Astrocyte (in vitro differentiated cells and primary cell): Measurements from ENCODE around the gene NNAT. TPM values are rescaled to one million over a fixed set of nuclear protein-coding genes. Genes with fewer than 3 reads are reported as not detected.

ENCODE experiments used
- DNase-seq: peaks from one replicate; pipeline ENCODE4 v3.0.0-alpha.2; 2010; ENCODE audit warnings: low read depth
- FAIRE-seq: peaks from 2 replicates; lab custom pipeline; 2011; peaks lifted over from hg19 to GRCh38; lab: Jason Lieb, UNC
- H2AFZ ChIP-seq: 2 replicates; pipeline ENCODE4 v1.6.0; 2012; ENCODE audit warnings: low read depth, low read length, inconsistent platforms
- H3K27ac ChIP-seq: 2 replicates; pipeline ENCODE4 v1.5.1; 2011; ENCODE audit warnings: low read depth, low read length, inconsistent platforms
- H3K27me3 ChIP-seq: 2 replicates; pipeline ENCODE4 v1.6.0; 2011; ENCODE audit warnings: low read length, inconsistent platforms; ENCODE audit not compliant: insufficient read depth
- H3K36me3 ChIP-seq: 2 replicates; pipeline ENCODE4 v1.5.1; 2011; ENCODE audit warnings: low read length, inconsistent platforms; ENCODE audit not compliant: insufficient read depth
- H3K4me1 ChIP-seq: 2 replicates; pipeline ENCODE4 v1.5.1; 2011; ENCODE audit warnings: low read length, inconsistent platforms; ENCODE audit not compliant: insufficient read depth
- H3K4me2 ChIP-seq: 2 replicates; pipeline ENCODE4 v1.6.0; 2012; ENCODE audit warnings: low read length, inconsistent platforms
- H3K4me3 ChIP-seq: 2 replicates; pipeline ENCODE4 v1.5.1; 2011; ENCODE audit warnings: low read depth, mild to moderate bottlenecking, low read length, inconsistent platforms; ENCODE audit not compliant: insufficient read depth
- H3K79me2 ChIP-seq: 2 replicates; pipeline ENCODE4 v1.6.0; 2012; ENCODE audit warnings: mild to moderate bottlenecking, low read length, inconsistent platforms; ENCODE audit not compliant: insufficient read depth
- H3K9ac ChIP-seq: 2 replicates; pipeline ENCODE4 v1.6.0; 2012; ENCODE audit warnings: mild to moderate bottlenecking, low read length, inconsistent platforms
- H3K9me3 ChIP-seq: 2 replicates; pipeline ENCODE4 v1.5.1; 2012; ENCODE audit warnings: low read depth, mild to moderate bottlenecking, low read length, inconsistent platforms; ENCODE audit not compliant: insufficient read depth
- H4K20me1 ChIP-seq: 2 replicates; pipeline ENCODE4 v1.6.0; 2012; ENCODE audit warnings: low read length, inconsistent platforms; ENCODE audit not compliant: insufficient read depth
- H3K27ac Mint-ChIP-seq: one replicate; pipeline ENCODE4 v1.8.0; 2021; ENCODE audit warnings: mild to moderate bottlenecking, mixed read lengths; ENCODE audit not compliant: unreplicated experiment
- H3K27me3 Mint-ChIP-seq: one replicate; pipeline ENCODE4 v1.8.0; 2021; ENCODE audit warnings: low read depth, mixed read lengths; ENCODE audit not compliant: unreplicated experiment
- H3K36me3 Mint-ChIP-seq: one replicate; pipeline ENCODE4 v1.8.0; 2021; ENCODE audit warnings: low read depth, mixed read lengths; ENCODE audit not compliant: unreplicated experiment
- H3K4me1 Mint-ChIP-seq: one replicate; pipeline ENCODE4 v1.8.0; 2021; ENCODE audit warnings: low read depth, mixed read lengths; ENCODE audit not compliant: unreplicated experiment
- H3K4me3 Mint-ChIP-seq: one replicate; pipeline ENCODE4 v1.8.0; 2021; ENCODE audit warnings: mild to moderate bottlenecking, moderate library complexity, mixed read lengths; ENCODE audit not compliant: unreplicated experiment
- H3K9me3 Mint-ChIP-seq: one replicate; pipeline ENCODE4 v1.8.0; 2021; ENCODE audit warnings: mild to moderate bottlenecking, mixed read lengths; ENCODE audit not compliant: unreplicated experiment
- CTCF ChIP-seq: IDR thresholded peaks from 2 replicates; pipeline ENCODE4 v1.5.1; 2011; ENCODE audit warnings: low read depth, mild to moderate bottlenecking, inconsistent platforms, low read length, moderate library complexity; ENCODE audit not compliant: insufficient read depth
- EZH2 ChIP-seq: IDR thresholded peaks from 2 replicates; pipeline ENCODE4 v1.6.1; 2012; ENCODE audit warnings: mild to moderate bottlenecking, low read length, inconsistent platforms; ENCODE audit not compliant: insufficient read depth
- total RNA-seq: library from RNA; stranded (reverse); gene quantifications from 2 replicates; pipeline ENCODE4 v1.2.1, GENCODE V29; 2021

The NNAT gene
- total RNA-seq, 1 donor from 2014 or later = 3.6 TPM

- Histone ChIP-seq H3K27me3 (no peaks in the 10 kb centered on the region), H3K4me2 (no peak overlapping the region), H3K27ac (no peak overlapping the region), H3K9ac (no peak overlapping the region), H3K79me2 (no peaks in the 10 kb centered on the region), H4K20me1 (peaks cover 21% of the 10 kb centered on the region), H3K4me1 (no peaks in the 10 kb centered on the region), H3K4me3 (no peak overlapping the region), H3K9me3 (no peaks in the 10 kb centered on the region), H2AFZ (no peak overlapping the region), H3K36me3 (no peaks in the 10 kb centered on the region)
- DNase-seq (no peak), FAIRE-seq (no peak)
- H3K9me3 Mint-ChIP-seq = no peaks in the 10 kb centered on the region
- H3K36me3 Mint-ChIP-seq = peaks cover 2% of the 10 kb centered on the region
- H3K4me3 Mint-ChIP-seq = no peak overlapping the region
- peaks cover 14% of the 10 kb centered on the region for H3K4me1 Mint-ChIP-seq
- no peaks in the 10 kb centered on the region for H3K27me3 Mint-ChIP-seq
- TF ChIP-seq CTCF (no peak), EZH2 (no peak)
- H3K27ac Mint-ChIP-seq = no peak overlapping the region
Measured at GRCh38 chr20:37500311-37500710, 20.7 kb upstream of the NNAT start.

- H3K27ac Mint-ChIP-seq = no peak overlapping the region
- H3K27me3 Mint-ChIP-seq = no peaks in the 10 kb centered on the region
- H3K4me1 ChIP-seq = no peaks in the 10 kb centered on the region
- H3K36me3 Mint-ChIP-seq = no peaks in the 10 kb centered on the region
- no peak overlapping the region for H3K9ac ChIP-seq
- no peak overlapping the region for H2AFZ ChIP-seq
- H3K79me2 ChIP-seq = no peaks in the 10 kb centered on the region
- H3K27me3 ChIP-seq = no peaks in the 10 kb centered on the region
- H4K20me1 ChIP-seq = peaks cover 32% of the 10 kb centered on the region
- TF ChIP-seq EZH2 = no peak
- no peak for TF ChIP-seq CTCF
- H3K4me2 ChIP-seq = no peak overlapping the region
- no peaks in the 10 kb centered on the region for H3K9me3 Mint-ChIP-seq
- FAIRE-seq (no peak), DNase-seq (no peak)
- H3K4me3 Mint-ChIP-seq = no peak overlapping the region
- no peak overlapping the region for H3K27ac ChIP-seq
- no peaks in the 10 kb centered on the region for H3K9me3 ChIP-seq
- no peaks in the 10 kb centered on the region for H3K36me3 ChIP-seq
- H3K4me3 ChIP-seq = no peak overlapping the region
- H3K4me1 Mint-ChIP-seq = peaks cover 14% of the 10 kb centered on the region
Measured at GRCh38 chr20:37501940-37502339, 19.1 kb upstream of the NNAT start.

DNA sequence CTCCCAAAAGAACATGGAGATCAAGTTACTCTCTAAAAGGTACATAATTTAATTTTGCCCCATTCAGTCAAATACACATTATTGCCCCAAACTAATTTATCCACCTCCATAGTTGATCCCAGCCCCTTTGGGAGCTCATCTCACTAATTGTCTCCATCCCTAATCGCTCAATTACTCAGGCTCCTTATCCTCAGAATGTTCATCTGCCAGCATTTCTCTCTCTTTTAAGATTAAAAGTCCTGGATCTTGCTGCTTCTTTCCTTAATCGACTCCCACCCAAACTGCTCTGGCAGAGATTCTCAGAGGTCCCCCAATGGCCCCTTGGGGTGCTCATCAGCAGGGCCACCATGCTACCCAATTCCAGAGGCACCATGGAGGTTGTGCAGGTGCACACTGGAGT lies 18.4 kb upstream of the NNAT start:
- peaks cover 36% of the 10 kb centered on the region for H4K20me1 ChIP-seq
- H3K27ac ChIP-seq = no peak overlapping the region
- H3K4me2 ChIP-seq = no peak overlapping the region
- Mint-ChIP-seq H3K27me3 (no peaks in the 10 kb centered on the region), H3K9me3 (no peaks in the 10 kb centered on the region), H3K27ac (no peak overlapping the region), H3K36me3 (no peaks in the 10 kb centered on the region), H3K4me3 (no peak overlapping the region), H3K4me1 (peaks cover 13% of the 10 kb centered on the region)
- no peak overlapping the region for H3K4me3 ChIP-seq
- no peak for TF ChIP-seq CTCF
- no peak for TF ChIP-seq EZH2
- no peaks in the 10 kb centered on the region for H3K27me3 ChIP-seq
- H3K4me1 ChIP-seq = no peaks in the 10 kb centered on the region
- no peak overlapping the region for H2AFZ ChIP-seq
- FAIRE-seq (no peak), DNase-seq (no peak)
- no peak overlapping the region for H3K9ac ChIP-seq
- no peaks in the 10 kb centered on the region for H3K79me2 ChIP-seq
- H3K9me3 ChIP-seq = no peaks in the 10 kb centered on the region
- no peaks in the 10 kb centered on the region for H3K36me3 ChIP-seq
